Upper lobe of right lung (tissue), 1 donor: ENCODE results near the gene SNCB. TPM values are rescaled to one million over a fixed set of nuclear protein-coding genes. Genes with fewer than 3 reads are reported as not detected.

Experiments
- ATAC-seq: fragments of 200-7000 bp; cut with Tn5 transposase; one replicate; pipeline ENCODE4 v1.9.1; 2020; ENCODE audit warnings: mild to moderate bottlenecking, moderate library complexity
- DNase-seq: peaks from one replicate; pipeline ENCODE4 v3.0.0-alpha.2; 2020
- H3K27ac ChIP-seq: fragments of 200-600 bp; one replicate; pipeline ENCODE4 v1.8.0; 2022
- H3K27me3 ChIP-seq: fragments of 200-600 bp; one replicate; pipeline ENCODE4 v1.8.0; 2022; ENCODE audit warnings: mild to moderate bottlenecking
- H3K36me3 ChIP-seq: fragments of 200-600 bp; one replicate; pipeline ENCODE4 v1.8.0; 2022
- H3K4me1 ChIP-seq: fragments of 200-600 bp; one replicate; pipeline ENCODE4 v1.8.0; 2022
- H3K4me3 ChIP-seq: fragments of 200-600 bp; one replicate; pipeline ENCODE4 v1.8.0; 2022; ENCODE audit warnings: mild to moderate bottlenecking
- H3K9me3 ChIP-seq: fragments of 200-600 bp; one replicate; pipeline ENCODE4 v1.8.0; 2022
- intact Hi-C: fragments of 100-400 bp; cut with DNase I; formaldehyde crosslinking; loops from one replicate; pipeline ENCODE4 v1.11.0; 2022
- total RNA-seq: library from RNA; stranded (reverse); fragmentation: NEBNext Ultra II Directional; extraction: Animal tissue kit (Norgen Biotek cat#: 25700); gene quantifications from one replicate; pipeline ENCODE4 v1.2.1, GENCODE V29; 2021
- TF ChIP-seq, protein P1 (sequence below): fragments of 200-600 bp; IDR thresholded peaks from one replicate; pipeline ENCODE4 v1.8.0; 2022; ENCODE audit warnings: antibody characterized with exemption
- donor health status: DM: no; HTN: yes; CAD: no; lungs with severe emphysema.

SNCB gene
- total RNA-seq, 1 donor from 2014 or later = not detected

DNA sequence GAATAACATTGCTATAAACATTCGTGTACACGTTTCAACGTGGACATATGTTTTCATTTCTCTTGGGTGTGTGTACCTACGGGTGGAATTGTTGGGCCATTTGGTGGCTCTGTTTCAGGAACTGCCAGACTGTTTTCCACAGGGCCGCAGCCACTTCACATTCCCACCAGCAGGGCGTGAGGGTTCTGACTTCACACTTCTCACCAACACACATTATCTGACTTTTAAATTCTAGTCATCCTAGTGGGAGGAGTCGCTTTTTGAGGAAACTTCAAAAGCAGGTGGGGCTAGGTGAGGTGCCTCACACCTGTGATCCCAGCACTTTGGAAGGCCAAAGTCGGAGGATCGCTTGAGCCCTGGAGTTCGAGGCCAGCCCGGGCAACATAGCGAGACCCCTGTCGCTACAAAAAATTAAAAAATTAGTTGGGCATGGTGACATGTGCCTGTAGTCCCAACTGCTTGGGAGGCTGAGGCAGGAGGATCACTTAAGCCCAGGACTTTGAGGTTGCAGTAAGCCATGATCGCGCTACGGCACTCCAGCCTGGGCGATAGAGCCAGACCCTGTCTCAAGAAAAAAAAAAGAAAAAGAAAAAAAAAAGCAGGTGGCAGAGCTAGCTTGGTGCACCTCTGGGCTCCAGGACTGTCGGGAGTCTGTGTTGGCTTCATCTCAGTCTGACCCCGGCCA is 45.5 kb upstream of the SNCB start:
- H3K4me1 ChIP-seq = no peaks in the 10 kb centered on the region
- TF ChIP-seq, protein P1, sequence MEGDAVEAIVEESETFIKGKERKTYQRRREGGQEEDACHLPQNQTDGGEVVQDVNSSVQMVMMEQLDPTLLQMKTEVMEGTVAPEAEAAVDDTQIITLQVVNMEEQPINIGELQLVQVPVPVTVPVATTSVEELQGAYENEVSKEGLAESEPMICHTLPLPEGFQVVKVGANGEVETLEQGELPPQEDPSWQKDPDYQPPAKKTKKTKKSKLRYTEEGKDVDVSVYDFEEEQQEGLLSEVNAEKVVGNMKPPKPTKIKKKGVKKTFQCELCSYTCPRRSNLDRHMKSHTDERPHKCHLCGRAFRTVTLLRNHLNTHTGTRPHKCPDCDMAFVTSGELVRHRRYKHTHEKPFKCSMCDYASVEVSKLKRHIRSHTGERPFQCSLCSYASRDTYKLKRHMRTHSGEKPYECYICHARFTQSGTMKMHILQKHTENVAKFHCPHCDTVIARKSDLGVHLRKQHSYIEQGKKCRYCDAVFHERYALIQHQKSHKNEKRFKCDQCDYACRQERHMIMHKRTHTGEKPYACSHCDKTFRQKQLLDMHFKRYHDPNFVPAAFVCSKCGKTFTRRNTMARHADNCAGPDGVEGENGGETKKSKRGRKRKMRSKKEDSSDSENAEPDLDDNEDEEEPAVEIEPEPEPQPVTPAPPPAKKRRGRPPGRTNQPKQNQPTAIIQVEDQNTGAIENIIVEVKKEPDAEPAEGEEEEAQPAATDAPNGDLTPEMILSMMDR = peak; percentile 12
- H3K27me3 ChIP-seq = peaks cover 37% of the 10 kb centered on the region
- no peaks in the 10 kb centered on the region for H3K36me3 ChIP-seq
- H3K9me3 ChIP-seq = no peaks in the 10 kb centered on the region
- DNase-seq (no peak), ATAC-seq (no peak)
- H3K27ac ChIP-seq = no peak overlapping the region
- H3K4me3 ChIP-seq = no peak overlapping the region
- intact Hi-C loops = no loop called here

DNA sequence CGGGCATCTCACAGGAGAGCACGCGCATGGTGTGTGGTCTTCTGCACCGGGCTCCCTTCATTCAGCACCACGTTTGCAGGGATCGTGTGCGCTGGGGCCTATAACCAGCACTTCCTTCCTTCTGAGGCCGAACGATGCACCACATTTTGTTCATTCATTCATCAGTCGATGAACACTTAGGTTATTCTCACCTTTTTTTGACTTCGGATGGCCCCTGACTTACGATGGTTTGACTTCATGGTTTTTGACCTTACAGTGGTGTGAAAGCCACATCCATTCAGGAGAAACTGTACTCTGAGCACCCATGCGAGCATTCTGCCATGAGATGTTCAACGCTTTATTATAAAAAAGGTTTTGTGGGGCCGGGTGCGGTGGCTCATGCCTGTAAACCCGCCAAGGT is 44.5 kb upstream of the SNCB start:
- Histone ChIP-seq H3K4me3 (no peak overlapping the region), H3K27me3 (peaks cover 37% of the 10 kb centered on the region), H3K36me3 (no peaks in the 10 kb centered on the region), H3K9me3 (no peaks in the 10 kb centered on the region), H3K4me1 (no peaks in the 10 kb centered on the region), H3K27ac (no peak overlapping the region)
- ATAC-seq (no peak), DNase-seq (no peak)
- TF ChIP-seq, protein P1 = no peak
- intact Hi-C loops = no loop called here

DNA sequence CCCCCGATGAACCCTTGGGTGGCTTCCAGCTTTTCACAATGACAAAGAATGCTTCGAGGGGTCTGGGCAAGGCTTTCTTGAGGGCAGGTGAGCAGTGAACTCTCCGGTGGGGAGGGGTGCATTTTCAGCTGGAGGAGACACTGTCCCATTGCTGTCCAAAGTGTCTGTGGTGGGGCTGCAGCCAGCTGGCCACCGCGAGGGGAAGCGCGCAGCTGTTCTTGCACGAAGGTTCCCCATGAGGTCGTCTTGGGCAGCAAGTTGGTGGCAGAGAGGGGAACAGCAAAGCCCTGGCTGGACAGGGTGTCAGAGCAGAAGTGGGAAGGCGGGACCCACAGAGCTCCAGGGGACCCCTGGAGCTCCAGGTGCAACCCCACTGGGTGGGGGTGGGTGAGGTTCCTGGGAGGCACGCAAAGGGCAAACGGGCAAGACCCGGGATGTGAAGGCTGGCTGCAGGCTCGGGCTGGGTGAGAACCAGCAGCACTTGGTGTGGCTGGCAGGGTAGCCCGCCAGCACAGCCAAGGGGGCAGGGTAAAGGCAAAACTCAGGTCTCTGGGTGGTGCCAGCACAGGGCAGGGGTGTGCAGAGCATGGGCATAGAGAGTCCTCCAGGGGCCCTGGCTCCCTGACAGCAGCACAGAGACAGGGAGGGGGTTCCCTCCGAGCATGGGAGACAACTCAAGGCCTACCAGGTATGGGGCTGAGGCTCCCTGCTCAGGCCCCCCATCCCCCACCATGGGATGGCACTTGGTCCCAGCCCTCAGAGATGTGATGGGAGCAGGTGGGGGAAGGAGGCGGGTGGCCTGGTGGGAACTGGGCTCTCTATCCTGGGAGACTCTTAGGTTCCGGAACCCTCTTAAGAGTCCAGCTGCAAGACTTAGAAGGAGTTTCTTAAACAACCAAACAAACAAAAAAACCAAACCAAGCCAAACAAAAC is 43.6 kb upstream of the SNCB start:
- TF ChIP-seq, protein P1 = no peak
- H3K4me3 ChIP-seq = no peak overlapping the region
- H3K36me3 ChIP-seq = no peaks in the 10 kb centered on the region
- no peak overlapping the region for H3K27ac ChIP-seq
- H3K4me1 ChIP-seq = no peaks in the 10 kb centered on the region
- H3K9me3 ChIP-seq = no peaks in the 10 kb centered on the region
- intact Hi-C loops = no loop called here
- DNase-seq (no peak), ATAC-seq (no peak)
- peaks cover 33% of the 10 kb centered on the region for H3K27me3 ChIP-seq

DNA sequence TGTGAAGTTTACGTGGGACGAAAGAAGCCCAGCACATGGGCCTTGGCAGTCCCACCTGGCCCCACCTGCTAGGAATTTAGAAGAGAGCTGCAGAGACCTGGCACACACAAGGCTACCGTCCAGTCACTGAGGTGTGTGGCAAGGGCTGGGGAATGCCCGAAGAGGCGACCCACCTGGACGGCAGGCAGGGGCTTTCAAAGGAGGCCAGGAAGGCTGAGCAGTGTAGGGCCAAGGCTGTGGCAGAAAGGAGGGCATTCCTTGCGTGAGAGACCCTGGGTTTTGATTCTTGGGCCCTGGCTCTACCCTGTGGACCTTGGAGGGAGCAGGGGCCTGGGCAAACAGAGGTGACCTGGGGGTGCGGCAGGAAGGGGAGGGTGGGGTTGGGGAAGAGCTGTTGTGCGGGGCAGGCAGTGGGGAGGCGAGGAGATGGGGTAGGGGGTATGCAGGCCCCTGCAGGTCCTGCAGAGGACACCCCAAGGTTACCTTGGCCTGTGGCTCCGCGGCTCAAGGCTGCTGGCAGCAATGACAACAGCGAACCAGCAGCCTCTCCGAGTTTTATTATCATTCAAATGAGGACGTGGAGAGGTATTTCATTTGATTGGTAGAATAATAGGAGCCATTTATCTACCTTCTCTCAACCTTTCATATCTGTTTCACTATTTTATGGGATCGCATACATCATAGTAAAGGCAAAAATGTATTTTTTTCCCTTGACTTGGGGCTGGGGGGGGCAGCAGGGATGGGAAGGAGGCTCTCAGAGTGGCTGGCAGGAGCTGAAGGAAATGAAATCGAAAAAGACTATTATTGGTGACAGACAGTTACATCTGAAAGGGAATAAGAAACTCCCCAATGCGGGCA is 41.8 kb upstream of the SNCB start:
- H3K27me3 ChIP-seq = peaks cover 24% of the 10 kb centered on the region
- H3K9me3 ChIP-seq = no peaks in the 10 kb centered on the region
- no peak overlapping the region for H3K4me3 ChIP-seq
- H3K36me3 ChIP-seq = no peaks in the 10 kb centered on the region
- no peak for DNase-seq
- intact Hi-C loops = no loop called here
- TF ChIP-seq, protein P1 = no peak
- no peak overlapping the region for H3K27ac ChIP-seq
- no peak for ATAC-seq
- H3K4me1 ChIP-seq = no peaks in the 10 kb centered on the region

DNA sequence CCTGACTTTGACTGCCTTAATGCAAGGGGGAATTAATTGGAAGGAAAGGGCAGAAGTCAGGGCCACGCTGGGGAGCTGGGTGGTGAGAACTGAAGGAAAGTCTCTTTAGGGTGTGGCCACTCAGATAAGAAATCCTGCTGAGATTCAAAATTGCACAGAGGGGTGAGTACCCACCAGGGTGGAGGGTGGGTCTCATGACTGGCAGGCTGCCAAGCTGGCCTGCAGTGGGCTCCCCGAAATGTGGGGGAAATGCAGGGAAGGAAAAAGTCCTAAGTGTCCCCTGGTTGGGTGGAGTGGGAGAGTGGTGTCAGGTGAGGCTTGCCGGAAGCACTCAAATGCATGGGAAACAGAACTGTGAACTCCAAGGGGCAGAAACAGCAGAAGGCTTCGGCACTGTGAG is 41.1 kb upstream of the SNCB start:
- Histone ChIP-seq H3K9me3 (no peaks in the 10 kb centered on the region), H3K36me3 (no peaks in the 10 kb centered on the region), H3K4me1 (no peaks in the 10 kb centered on the region), H3K4me3 (no peak overlapping the region), H3K27ac (no peak overlapping the region), H3K27me3 (peaks cover 24% of the 10 kb centered on the region)
- ATAC-seq = no peak
- TF ChIP-seq, protein P1 = no peak
- DNase-seq = no peak
- intact Hi-C loops = no loop called here
